PC-9 (cell line): ENCODE results near the gene MLIP. TPM values are rescaled to one million over a fixed set of nuclear protein-coding genes. Genes with fewer than 3 reads are reported as not detected.
"Not testable (repeated sequence)": the region's sequence is repeated elsewhere in the genome, so short reads cannot be mapped to it uniquely, and the experiment has no call there.

ENCODE experiments used
- BruUV-seq: library from RNA; stranded (reverse); fragments of 400-500 nt; replicated peaks from 2 replicates; lab custom pipeline; 2021; lab: Mats Ljungman, UMichigan
- CTCF ChIA-PET: fragments of 300-600 bp; sonication (Branson Sonifier 250); formaldehyde crosslinking; loops from one replicate; lab custom pipeline; 2022; ENCODE audit warnings: antibody characterized with exemption; lab: Charles Lee
- POLR2A ChIA-PET: fragments of 300-600 bp; sonication (Branson Sonifier 250); formaldehyde crosslinking; loops from one replicate; lab custom pipeline; 2022; ENCODE audit warnings: antibody characterized with exemption; ENCODE audit not compliant: unreplicated experiment; lab: Charles Lee
- DNase-seq, 2 experiments: peaks; one replicate each; pipeline versions ENCODE4 v3.0.0 to v3.0.0-alpha.2; 2015 to 2022; ENCODE audit warnings: mixed read lengths in 1 of 2
- H2AFZ ChIP-seq: fragments of 200-600 bp; sonication (generic); 2 replicates; pipeline ENCODE4 v1.8.1; 2017; ENCODE audit warnings: antibody characterized with exemption
- H3F3A ChIP-seq: fragments of 200-600 bp; sonication (generic); 2 replicates; pipeline ENCODE4 v1.8.1; 2017; ENCODE audit warnings: antibody characterized with exemption, mild to moderate bottlenecking, low read depth; ENCODE audit not compliant: insufficient read depth
- H3K27ac ChIP-seq: fragments of 200-600 bp; sonication (generic); 2 replicates; pipeline ENCODE4 v1.6.1; 2016; ENCODE audit warnings: mixed run types
- H3K27me3 ChIP-seq: fragments of 200-600 bp; sonication (generic); 2 replicates; pipeline ENCODE4 v1.6.1; 2016; ENCODE audit warnings: low read depth, mixed run types; ENCODE audit not compliant: insufficient read depth
- H3K36me3 ChIP-seq: fragments of 200-600 bp; sonication (generic); 2 replicates; pipeline ENCODE4 v1.6.1; 2016; ENCODE audit warnings: low read depth, mixed run types
- H3K4me1 ChIP-seq: fragments of 200-600 bp; sonication (generic); replicated peaks from 2 replicates; pipeline ENCODE4 v1.6.1; 2016; ENCODE audit warnings: mixed run types; ENCODE audit not compliant: insufficient read depth
- H3K4me2 ChIP-seq: fragments of 200-600 bp; sonication (generic); 2 replicates; pipeline ENCODE4 v1.6.1; 2017; ENCODE audit warnings: mixed run types
- H3K4me3 ChIP-seq: fragments of 200-600 bp; sonication (generic); 2 replicates; pipeline ENCODE4 v1.6.1; 2016; ENCODE audit warnings: mixed run types
- H3K79me2 ChIP-seq: fragments of 200-600 bp; sonication (generic); 2 replicates; pipeline ENCODE4 v1.6.1; 2017; ENCODE audit warnings: low read depth, mixed run types
- H3K9me2 ChIP-seq: fragments of 200-600 bp; sonication (generic); 2 replicates; pipeline ENCODE4 v1.8.1; 2017; ENCODE audit warnings: mild to moderate bottlenecking; ENCODE audit not compliant: insufficient read depth
- H3K9me3 ChIP-seq: fragments of 200-600 bp; sonication (generic); 2 replicates; pipeline ENCODE4 v1.8.1; 2016; ENCODE audit warnings: low read depth; ENCODE audit not compliant: insufficient read depth
- H4K20me1 ChIP-seq: fragments of 200-600 bp; sonication (generic); 2 replicates; pipeline ENCODE4 v1.8.1; 2017; ENCODE audit not compliant: insufficient read depth
- EZH2 ChIP-seq: fragments of 200-600 bp; sonication (generic); IDR thresholded peaks from 2 replicates; pipeline ENCODE4 v1.8.0; 2017; ENCODE audit warnings: antibody characterized with exemption, low read depth
- intact Hi-C: fragments of 100-400 bp; cut with micrococcal nuclease; formaldehyde crosslinking; loops from one replicate; pipeline ENCODE4 v1.10.0; 2022; ENCODE audit not compliant: unreplicated experiment
- total RNA-seq: library from RNA; stranded (reverse); gene quantifications from 2 replicates; pipeline ENCODE4 v1.2.3, GENCODE V29; 2021
- TF ChIP-seq, protein P1 (sequence below): fragments of 200-600 bp; sonication (generic); conservative IDR thresholded peaks from 2 replicates; pipeline ENCODE4 v1.6.1; 2017; ENCODE audit warnings: mixed run types, antibody characterized with exemption, mild to moderate bottlenecking, moderate library complexity

The MLIP gene
- total RNA-seq, 1 experiment from 2014 or later: 0.79 TPM

DNA sequence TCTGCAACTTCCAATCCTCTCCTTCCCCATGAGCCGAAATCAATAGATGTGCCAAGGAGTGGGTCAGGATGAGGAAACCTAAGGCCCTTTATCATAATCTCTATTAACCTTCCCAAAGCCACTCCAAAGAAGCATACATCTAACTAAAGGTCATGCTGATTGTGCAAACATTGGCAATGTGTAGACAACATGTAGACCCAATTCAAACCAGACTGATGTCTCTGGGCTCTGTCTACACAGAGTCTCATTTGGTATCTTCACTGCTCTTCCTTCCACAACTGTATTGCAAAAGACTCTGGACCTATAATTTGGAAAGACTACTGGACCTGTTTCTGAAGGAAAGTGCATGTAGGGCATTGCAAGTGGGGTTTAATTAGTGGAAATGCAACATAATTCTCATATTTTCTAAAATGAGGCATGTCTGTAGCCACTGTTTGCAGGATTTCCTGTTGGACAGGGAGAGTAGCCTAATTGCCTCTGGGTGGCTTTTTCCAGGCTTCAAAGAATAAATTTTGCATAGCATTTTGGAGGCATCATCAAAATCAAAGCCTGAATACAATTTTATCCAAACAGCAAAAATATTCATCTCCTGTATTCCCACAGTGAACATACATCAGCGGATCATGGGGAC is 35.0 kb upstream of the MLIP start:
- Histone ChIP-seq H3K27ac (no peak overlapping the region), H3K9me2 (no peaks in the 10 kb centered on the region), H3F3A (no peaks in the 10 kb centered on the region), H4K20me1 (no peaks in the 10 kb centered on the region), H3K36me3 (no peaks in the 10 kb centered on the region), H3K4me2 (no peak overlapping the region), H3K4me1 (no peaks in the 10 kb centered on the region), H2AFZ (no peak overlapping the region), H3K27me3 (no peaks in the 10 kb centered on the region), H3K9me3 (no peaks in the 10 kb centered on the region), H3K79me2 (no peaks in the 10 kb centered on the region), H3K4me3 (no peak overlapping the region)
- no TSS peak for BruUV-seq
- POLR2A ChIA-PET: interaction anchor here (0.5 kb wide), 1 partner anchor 215 kb away, joined by 3 read pairs; no protein-coding TSS in a partner anchor
- CTCF ChIA-PET: no interaction called here
- no peak for TF ChIP-seq EZH2
- TF ChIP-seq, protein P1, sequence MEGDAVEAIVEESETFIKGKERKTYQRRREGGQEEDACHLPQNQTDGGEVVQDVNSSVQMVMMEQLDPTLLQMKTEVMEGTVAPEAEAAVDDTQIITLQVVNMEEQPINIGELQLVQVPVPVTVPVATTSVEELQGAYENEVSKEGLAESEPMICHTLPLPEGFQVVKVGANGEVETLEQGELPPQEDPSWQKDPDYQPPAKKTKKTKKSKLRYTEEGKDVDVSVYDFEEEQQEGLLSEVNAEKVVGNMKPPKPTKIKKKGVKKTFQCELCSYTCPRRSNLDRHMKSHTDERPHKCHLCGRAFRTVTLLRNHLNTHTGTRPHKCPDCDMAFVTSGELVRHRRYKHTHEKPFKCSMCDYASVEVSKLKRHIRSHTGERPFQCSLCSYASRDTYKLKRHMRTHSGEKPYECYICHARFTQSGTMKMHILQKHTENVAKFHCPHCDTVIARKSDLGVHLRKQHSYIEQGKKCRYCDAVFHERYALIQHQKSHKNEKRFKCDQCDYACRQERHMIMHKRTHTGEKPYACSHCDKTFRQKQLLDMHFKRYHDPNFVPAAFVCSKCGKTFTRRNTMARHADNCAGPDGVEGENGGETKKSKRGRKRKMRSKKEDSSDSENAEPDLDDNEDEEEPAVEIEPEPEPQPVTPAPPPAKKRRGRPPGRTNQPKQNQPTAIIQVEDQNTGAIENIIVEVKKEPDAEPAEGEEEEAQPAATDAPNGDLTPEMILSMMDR: no peak
- no peak for DNase-seq
- intact Hi-C loops: no loop called here

DNA sequence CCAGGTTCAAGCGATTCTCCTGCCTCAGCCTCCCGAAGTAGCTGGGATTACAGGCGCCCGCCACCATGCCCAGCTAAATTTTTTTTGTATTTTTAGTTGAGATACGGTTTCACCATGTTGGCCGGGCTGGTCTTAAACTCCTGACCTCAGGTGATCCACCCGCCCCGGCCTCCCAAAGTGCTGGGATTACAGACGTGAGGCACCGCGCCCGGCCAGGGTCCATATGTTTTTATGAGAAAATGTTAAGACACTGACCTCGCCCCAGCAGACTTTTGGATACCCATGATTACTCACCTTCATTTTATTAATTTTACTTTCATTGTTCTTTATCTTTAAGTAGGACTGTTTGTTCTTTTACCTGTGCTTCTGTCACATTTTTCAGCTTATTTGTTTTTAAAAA is 29.7 kb upstream of the MLIP start:
- H3K27me3 ChIP-seq, POLR2A ChIA-PET, intact Hi-C loops, BruUV-seq, H3K27ac ChIP-seq, H3K79me2 ChIP-seq, H3F3A ChIP-seq, CTCF ChIA-PET, H2AFZ ChIP-seq, H4K20me1 ChIP-seq, H3K36me3 ChIP-seq, H3K4me2 ChIP-seq, H3K9me3 ChIP-seq, DNase-seq, H3K4me1 ChIP-seq, H3K4me3 ChIP-seq, H3K9me2 ChIP-seq: not testable (repeated sequence)

DNA sequence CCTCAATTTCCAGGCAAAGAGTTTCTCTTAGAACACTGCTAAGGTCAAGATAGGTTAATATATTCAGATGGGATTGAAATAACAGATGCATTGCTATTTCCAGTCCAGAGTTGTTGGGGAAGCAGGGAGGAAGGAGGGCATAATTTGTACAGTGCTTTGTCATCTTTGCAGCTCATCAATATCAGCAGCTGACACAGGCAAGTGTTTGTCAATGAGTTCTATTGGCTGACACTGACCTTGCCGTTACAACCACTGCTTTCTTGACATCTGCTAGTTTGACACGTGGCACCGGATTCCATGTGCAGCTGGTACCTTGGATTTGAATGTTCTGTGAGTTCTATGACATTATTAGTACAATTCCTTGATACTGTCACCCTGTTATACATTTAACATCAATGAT is 28.0 kb upstream of the MLIP start:
- intact Hi-C loops: no loop called here
- CTCF ChIA-PET: interaction anchor here (0.7 kb wide), 1 partner anchor 1402 kb away, joined by 3 read pairs; no protein-coding TSS in a partner anchor
- no peaks in the 10 kb centered on the region for H3K4me1 ChIP-seq

More for the DNA sequence above, 28.0 kb upstream of the MLIP start:
- Histone ChIP-seq H3K9me3 (no peaks in the 10 kb centered on the region), H3K79me2 (no peaks in the 10 kb centered on the region), H3K36me3 (no peaks in the 10 kb centered on the region), H3K9me2 (no peaks in the 10 kb centered on the region; the same call in 1 of the 2 replicates), H3K4me2 (no peak overlapping the region), H3K27ac (no peak overlapping the region), H4K20me1 (no peaks in the 10 kb centered on the region), H3K27me3 (no peaks in the 10 kb centered on the region), H3K4me3 (no peak overlapping the region), H2AFZ (no peak overlapping the region), H3F3A (no peaks in the 10 kb centered on the region)
- no peak for DNase-seq
- no TSS peak for BruUV-seq
- TF ChIP-seq, protein P1: no peak
- TF ChIP-seq EZH2: no peak
- POLR2A ChIA-PET: no interaction called here
